Testis (tissue), 2 donors: ENCODE results near the gene NUP50.

Experiments
- CTCF ChIP-seq, 3 experiments: fragments of 450-650 bp in 2 of 3; fragments of 200-600 bp in 1 of 3; sonication (generic) in 1 of 3; IDR thresholded peaks; one replicate each; pipeline ENCODE4 v1.5.1; 2016 to 2019; ENCODE audit warnings: antibody characterized with exemption in 3 of 3, mild to moderate bottlenecking in 2 of 3, moderate library complexity in 1 of 3
- POLR2A ChIP-seq: fragments of 450-650 bp; IDR thresholded peaks from one replicate; pipeline ENCODE4 v1.6.1; 2017; ENCODE audit warnings: antibody characterized with exemption, mild to moderate bottlenecking, moderate library complexity

- TF ChIP-seq CTCF (IDR thresholded peaks at IDR 0.05) = no peak
- no peak for TF ChIP-seq POLR2A
Measured at GRCh38 chr22:45129703-45130524, 33.8 kb upstream of the NUP50 start.
